K562 (cell line): Measurements from ENCODE around the gene CXCR6. TPM values are rescaled to one million over a fixed set of nuclear protein-coding genes. Genes with fewer than 3 reads are reported as not detected.

Source experiments
- ATAC-seq: fragments of 200-7000 bp; cut with Tn5 transposase; 3 replicates; pipeline ENCODE4 v1.9.1; 2020; ENCODE audit warnings: moderate library complexity
- BruUV-seq: library from RNA; stranded (reverse); fragments of 400-500 nt; replicated peaks from 2 replicates; lab custom pipeline; 2021; lab: Mats Ljungman, UMichigan
- CTCF ChIA-PET: fragments of 300-600 bp; formaldehyde crosslinking; extraction: SDS; loops from one replicate; lab custom pipeline; 2021; ENCODE audit warnings: low intra/inter-chr PET ratio; lab: Yijun Ruan, JAX
- POLR2A ChIA-PET: fragments of 300-600, 350-650 bp; sonication (Branson Sonifier 250); formaldehyde crosslinking; extraction: SDS; loops from one replicate; lab custom pipeline; 2021; ENCODE audit warnings: antibody characterized with exemption, inconsistent platforms; lab: Yijun Ruan, JAX
- DNase-seq, 4 experiments: peaks; one replicate each; pipeline versions ENCODE4 v3.0.0 to v3.0.0-alpha.2; 2011 to 2018; ENCODE audit warnings: low spot score in 3 of 4, mixed read lengths in 3 of 4; ENCODE audit errors: extremely low read depth in 1 of 4
- FAIRE-seq: peaks from 2 replicates; lab custom pipeline; 2011; peaks lifted over from hg19 to GRCh38; lab: Jason Lieb, UNC
- H2AFZ ChIP-seq: 2 replicates; pipeline ENCODE4 v1.6.0; 2011; ENCODE audit warnings: low read depth, low read length, control low read depth, inconsistent platforms
- H3K27ac ChIP-seq: fragments of 200-600 bp; 3 replicates; pipeline ENCODE4 v1.8.0; 2011; ENCODE audit warnings: low read depth, mild to moderate bottlenecking, control low read depth, inconsistent platforms, low read length, moderate library complexity, mixed read lengths; ENCODE audit errors: extremely low read depth
- H3K27me3 ChIP-seq, 2 experiments: fragments of 300-600 bp in 1 of 2; 2 replicates in 1 of 2; 3 replicates in 1 of 2; pipeline versions ENCODE4 v1.6.0 to v1.8.0; 2011; ENCODE audit warnings: inconsistent platforms in 2 of 2, low read length in 2 of 2, mild to moderate bottlenecking in 1 of 2, mixed read lengths in 1 of 2, moderate library complexity in 1 of 2; ENCODE audit not compliant: control insufficient read depth in 2 of 2, insufficient read depth in 2 of 2
- H3K36me3 ChIP-seq: fragments of 300-600 bp; 3 replicates; pipeline ENCODE4 v1.8.0; 2011; ENCODE audit warnings: mild to moderate bottlenecking, low read length, inconsistent platforms; ENCODE audit not compliant: control insufficient read depth, insufficient read depth
- H3K4me1 ChIP-seq, 2 experiments: fragments of 200-600 bp in 1 of 2; replicated peaks in 1 of 2; 2 replicates in 1 of 2; 3 replicates in 1 of 2; pipeline versions ENCODE4 v1.5.1 to v1.8.0; 2011; ENCODE audit warnings: inconsistent platforms in 2 of 2, low read length in 2 of 2, mild to moderate bottlenecking in 1 of 2, mixed read lengths in 1 of 2, moderate library complexity in 1 of 2; ENCODE audit not compliant: control insufficient read depth in 2 of 2, insufficient read depth in 2 of 2
- H3K4me2 ChIP-seq: 2 replicates; pipeline ENCODE4 v1.6.1; 2011; ENCODE audit warnings: low read length, control low read depth, inconsistent platforms, mixed read lengths; ENCODE audit not compliant: insufficient read depth
- H3K4me3 ChIP-seq: fragments of 200-600 bp; sonication (generic), shearing (Covaris generic); 2 replicates; pipeline ENCODE4 v1.5.1; 2016; ENCODE audit warnings: control low read depth, inconsistent platforms
- H3K79me2 ChIP-seq: fragments of 200-600 bp; 3 replicates; pipeline ENCODE4 v1.8.0; 2011; ENCODE audit warnings: low read length, inconsistent platforms; ENCODE audit not compliant: control insufficient read depth, insufficient read depth
- H3K9ac ChIP-seq, 2 experiments: 2 replicates each; pipeline versions ENCODE4 v1.6.0 to v1.6.1; 2011; ENCODE audit warnings: low read depth in 2 of 2, low read length in 2 of 2, control low read depth in 1 of 2, inconsistent platforms in 1 of 2, mild to moderate bottlenecking in 1 of 2, mixed read lengths in 1 of 2; ENCODE audit not compliant: insufficient read depth in 1 of 2
- H3K9me1 ChIP-seq: one replicate; pipeline ENCODE4 v1.6.0; 2011; ENCODE audit warnings: inconsistent platforms, mild to moderate bottlenecking, low read length, moderate library complexity; ENCODE audit not compliant: control insufficient read depth, insufficient read depth
- H3K9me3 ChIP-seq: replicated peaks from 2 replicates; pipeline ENCODE4 v1.5.1; 2011; ENCODE audit warnings: low read depth, low read length, inconsistent platforms; ENCODE audit not compliant: control insufficient read depth, insufficient read depth
- H4K20me1 ChIP-seq: replicated peaks from 2 replicates; pipeline ENCODE4 v1.6.1; 2011; ENCODE audit warnings: low read length, inconsistent platforms, mixed read lengths; ENCODE audit not compliant: control insufficient read depth, insufficient read depth
- NCOA4 ChIP-seq: fragments of 450-650 bp; IDR thresholded peaks from 2 replicates; pipeline ENCODE4 v1.6.1; 2018; ENCODE audit warnings: mild to moderate bottlenecking; ENCODE audit not compliant: partially characterized antibody
- NFIC ChIP-seq: fragments of 450-650 bp; IDR thresholded peaks from 2 replicates; pipeline ENCODE4 v1.6.1; 2017; ENCODE audit warnings: mild to moderate bottlenecking, inconsistent platforms
- SMAD1 ChIP-seq: fragments of 150-350 bp; IDR thresholded peaks from 2 replicates; pipeline ENCODE4 v1.6.1; 2014; ENCODE audit warnings: low read length, low read depth; ENCODE audit not compliant: partially characterized antibody
- TEAD2 ChIP-seq: fragments of 450-650 bp; IDR thresholded peaks from 2 replicates; pipeline ENCODE4 v1.6.1; 2016; ENCODE audit warnings: missing genetic modification characterization, control low read depth, missing compliant biosample characterization
- ZBTB8A ChIP-seq: fragments of 450-650 bp; IDR thresholded peaks from 2 replicates; pipeline ENCODE4 v1.6.1; 2018; ENCODE audit warnings: mild to moderate bottlenecking, moderate library complexity; ENCODE audit not compliant: partially characterized antibody
- ZNF197 ChIP-seq: fragments of 200-800 bp; sonication (Bioruptor generic); IDR thresholded peaks from 2 replicates; pipeline ENCODE4 v1.6.1; 2016; ENCODE audit warnings: low read depth, missing genetic modification characterization, missing compliant biosample characterization
- whole genome bisulfite sequencing: fragments of 100-300 bp; shearing (Covaris generic); methylation state at CpG from one replicate; pipeline ENCODE4 v1.1.6; 2016; ENCODE audit warnings: low coverage, mixed read lengths; ENCODE audit not compliant: insufficient coverage; ENCODE audit errors: missing lambda C conversion rate; 5-methylcytosine and 5-hydroxymethylcytosine counted together
- in situ Hi-C: fragments of 300-500 bp; cut with MboI; formaldehyde crosslinking; loops from 4 replicates; pipeline ENCODE4 v1.15.0; 2018; ENCODE audit warnings: inconsistent platforms, mixed read lengths
- intact Hi-C: fragments of 100-400 bp; cut with micrococcal nuclease; formaldehyde crosslinking; loops from 2 replicates; pipeline ENCODE4 v1.14.2; 2022
- polyA plus RNA-seq, 8 experiments: library from polyadenylated mRNA; depleted of rRNA in 4 of 8; stranded (reverse) in 5 of 8; unstranded in 3 of 8; fragments of >200 nt; fragmentation: Nextera tagmentation in 2 of 8; fragmentation: Illumina TruSeq in 1 of 8; extraction: Ambion mirVana in 2 of 8; extraction: Trizol in 1 of 8; gene quantifications; 2 replicates each; pipeline versions ENCODE4 v1.2.1 to v1.2.3, GENCODE V29; 2011 to 2014; ENCODE audit warnings: inconsistent platforms in 1 of 8, missing spikeins in 1 of 8
- total RNA-seq, 7 experiments: library from RNA; depleted of rRNA in 6 of 7; stranded (reverse); fragments of >200 nt in 6 of 7; fragmentation: Illumina TruSeq in 2 of 7; extraction: Trizol in 2 of 7; gene quantifications; 2 replicates each; pipeline versions ENCODE4 v1.2.1 to v1.2.3, GENCODE V29; 2011 to 2021; ENCODE audit warnings: low replicate concordance in 1 of 7

CXCR6 gene
- total and polyA plus RNA-seq, 9 of the 15 experiments (the other 6 are each of a cell fraction or from before 2014, with no cell fraction given) = 0.28 TPM; not detected in 8

GRCh38 chr3:45939341-45939771, 3.9 kb upstream of the CXCR6 start:
- FAIRE-seq (no peak), ATAC-seq (no peak; the same call in 1 of the 3 replicates), DNase-seq (no peak)
- Histone ChIP-seq H3K4me3 (no peak overlapping the region), H3K27ac (no peak overlapping the region), H4K20me1 (no peaks in the 10 kb centered on the region), H3K27me3 (no peaks in the 10 kb centered on the region), H3K9ac (no peak overlapping the region), H3K9me3 (no peaks in the 10 kb centered on the region), H3K4me2 (no peak overlapping the region), H3K4me1 (peaks cover 4 to 6% of the 10 kb centered on the region in 2 experiments; a peak in 1 of 5 replicates), H2AFZ (no peak overlapping the region), H3K9me1 (no peaks in the 10 kb centered on the region), H3K79me2 (no peaks in the 10 kb centered on the region), H3K36me3 (peaks cover 47% of the 10 kb centered on the region)
- no peak for TF ChIP-seq SMAD1
- ChIA-PET POLR2A (interaction anchor here (0.6 to 1.6 kb wide), 6 partner anchors 9 to 171 kb away, joined by 3 to 5 read pairs (median 4); no protein-coding TSS in a partner anchor), CTCF (interaction anchor here (1.4 to 7.6 kb wide), 3 partner anchors 140 to 902 kb away, joined by 4 to 123 read pairs (median 4); no protein-coding TSS in a partner anchor)
- no TSS peak for BruUV-seq
- in situ Hi-C loops (no loop called here), intact Hi-C loops (loop anchor here (10.0 kb wide), 1 partner anchor 905 kb away; no protein-coding TSS in a partner anchor)
- WGBS = 67% methylated on average over 5 of the region's 5 CpGs

- FAIRE-seq = no peak
Measured at GRCh38 chr3:45940004-45940780, 3.1 kb upstream of the CXCR6 start.

More at GRCh38 chr3:45940004-45940780, 3.1 kb upstream of the CXCR6 start:
- TF ChIP-seq ZNF197 (CRISPR knock-in tag) (no peak), SMAD1 (no peak), ZBTB8A (no peak), NCOA4 (no peak), TEAD2 (tag) (no peak), NFIC (peak; percentile 88)
- TF ChIP-seq, all 486 proteins: peak for 1
- POLR2A ChIA-PET = interaction anchor here (0.6 to 1.6 kb wide), 3 partner anchors 8 to 171 kb away, joined by 3 read pairs; no protein-coding TSS in a partner anchor
- WGBS = 22% methylated on average over 7 of the region's 7 CpGs
- in situ Hi-C loops (loop anchor here (5.0 kb wide), 1 partner anchor 137 kb away; no protein-coding TSS in a partner anchor), intact Hi-C loops (no loop called here)
- Histone ChIP-seq H3K36me3 (peaks cover 39% of the 10 kb centered on the region), H3K79me2 (no peaks in the 10 kb centered on the region), H3K27ac (no peak overlapping the region), H4K20me1 (no peaks in the 10 kb centered on the region), H3K4me2 (no peak overlapping the region), H3K9me3 (no peaks in the 10 kb centered on the region), H3K9ac (no peak overlapping the region), H3K27me3 (no peaks in the 10 kb centered on the region), H3K4me3 (no peak overlapping the region), H3K9me1 (no peaks in the 10 kb centered on the region), H3K4me1 (peaks cover 4 to 6% of the 10 kb centered on the region in 2 experiments; a peak in 1 of 5 replicates), H2AFZ (no peak overlapping the region)
- ATAC-seq = peak; percentile 27; the same call in 2 of the 3 replicates
- CTCF ChIA-PET = interaction anchor here (1.0 to 7.6 kb wide), 3 partner anchors 139 to 903 kb away, joined by 3 to 123 read pairs (median 4); no protein-coding TSS in a partner anchor
- BruUV-seq = no TSS peak
- peak in 1 of 4 experiments; percentile 29 for DNase-seq
